Cortex of kidney (tissue), 1 donor: ENCODE data around the gene MTTP.

Experiments
- DNase-seq: peaks from one replicate; lab custom pipeline; 2025; lab: John Stamatoyannopoulos, UW

MTTP gene

GRCh38 chr4:99670409-99671073 lies 95.9 kb downstream of the MTTP start:
- DNase-seq, result no peak
